GM12878 (cell line): Measurements from ENCODE around the gene TXN2. TPM values are rescaled to one million over a fixed set of nuclear protein-coding genes. Genes with fewer than 3 reads are reported as not detected.

ENCODE experiments used
- ATAC-seq: fragments of 200-7000 bp; cut with Tn5 transposase; 3 replicates; pipeline ENCODE4 v1.9.1; 2020; ENCODE audit warnings: mild to moderate bottlenecking, moderate library complexity
- BruUV-seq: library from RNA; stranded (reverse); fragments of 400-500 nt; replicated peaks from 2 replicates; lab custom pipeline; 2021; lab: Mats Ljungman, UMichigan
- CTCF ChIA-PET: fragments of 300-600 bp; sonication (Branson Sonifier 250); formaldehyde crosslinking; extraction: SDS; loops from one replicate; lab custom pipeline; 2021; ENCODE audit warnings: inconsistent platforms; lab: Yijun Ruan, JAX
- POLR2A ChIA-PET: fragments of 350-600 bp; formaldehyde crosslinking; extraction: SDS; loops from one replicate; lab custom pipeline; 2021; ENCODE audit warnings: inconsistent platforms; lab: Charles Lee
- RAD21 ChIA-PET: fragments of 300-600 bp; sonication (Branson Sonifier 250); formaldehyde crosslinking; loops from one replicate; lab custom pipeline; 2023; ENCODE audit warnings: antibody characterized with exemption; ENCODE audit not compliant: unreplicated experiment; lab: Charles Lee
- SMC1A ChIA-PET: fragments of 300-600 bp; sonication (Branson Sonifier 250); formaldehyde crosslinking; loops from one replicate; lab custom pipeline; 2023; ENCODE audit not compliant: unreplicated experiment, uncharacterized antibody; lab: Charles Lee
- DNase-seq: peaks from one replicate; pipeline ENCODE4 v3.0.0-alpha.2; 2011; ENCODE audit warnings: low read depth, low spot score
- FAIRE-seq: peaks from 3 replicates; lab custom pipeline; 2011; peaks lifted over from hg19 to GRCh38; lab: Jason Lieb, UNC
- H2AFZ ChIP-seq: 2 replicates; pipeline ENCODE4 v1.6.0; 2011; ENCODE audit warnings: low read depth, low read length, control low read depth; ENCODE audit not compliant: control insufficient read depth
- H3K27ac ChIP-seq: 2 replicates; pipeline ENCODE4 v1.5.1; 2011; ENCODE audit warnings: control low read depth; ENCODE audit not compliant: control insufficient read depth, insufficient read depth
- H3K27me3 ChIP-seq, 2 experiments: replicated peaks in 1 of 2; 2 replicates each; pipeline versions ENCODE4 v1.6.0 to v1.6.1; 2011; ENCODE audit warnings: low read length in 1 of 2; ENCODE audit not compliant: control insufficient read depth in 2 of 2, insufficient read depth in 2 of 2
- H3K36me3 ChIP-seq, 2 experiments: 2 replicates each; pipeline ENCODE4 v1.5.1; 2011; ENCODE audit warnings: low read length in 1 of 2; ENCODE audit not compliant: control insufficient read depth in 2 of 2, insufficient read depth in 2 of 2
- H3K4me1 ChIP-seq: 2 replicates; pipeline ENCODE4 v1.6.1; 2011; ENCODE audit warnings: mild to moderate bottlenecking, low read length, moderate library complexity, mixed read lengths; ENCODE audit not compliant: control insufficient read depth, insufficient read depth
- H3K4me2 ChIP-seq: 2 replicates; pipeline ENCODE4 v1.6.0; 2011; ENCODE audit warnings: control low read depth; ENCODE audit not compliant: control insufficient read depth, insufficient read depth
- H3K4me3 ChIP-seq: fragments of 200-600 bp; sonication (generic); 2 replicates; pipeline ENCODE4 v1.5.1; 2016
- H3K79me2 ChIP-seq: 2 replicates; pipeline ENCODE4 v1.6.0; 2011; ENCODE audit warnings: low read length; ENCODE audit not compliant: control insufficient read depth, insufficient read depth
- H3K9ac ChIP-seq: 2 replicates; pipeline ENCODE4 v1.8.0; 2011; ENCODE audit warnings: low read length, control low read depth, mixed read lengths; ENCODE audit not compliant: control insufficient read depth, insufficient read depth
- H3K9me3 ChIP-seq: replicated peaks from 3 replicates; pipeline ENCODE4 v1.5.1; 2011; ENCODE audit warnings: mild to moderate bottlenecking, low read length; ENCODE audit not compliant: control insufficient read depth, insufficient read depth
- H4K20me1 ChIP-seq: 2 replicates; pipeline ENCODE4 v1.6.0; 2011; ENCODE audit not compliant: control insufficient read depth, insufficient read depth
- BRCA1 ChIP-seq: IDR thresholded peaks from 2 replicates; pipeline ENCODE4 v1.6.1; 2011; ENCODE audit warnings: low read depth, low read length, improper control_type of control experiment
- CBX5 ChIP-seq: sonication (generic); IDR thresholded peaks from 2 replicates; pipeline ENCODE4 v1.6.1; 2016; ENCODE audit warnings: low read depth, moderate library complexity, mild to moderate bottlenecking, inconsistent platforms
- CREB1 ChIP-seq: IDR thresholded peaks from 2 replicates; pipeline ENCODE4 v1.6.1; 2012; ENCODE audit warnings: low read depth, mild to moderate bottlenecking, inconsistent platforms
- CUX1 ChIP-seq: IDR thresholded peaks from 2 replicates; pipeline ENCODE4 v1.6.1; 2012; ENCODE audit warnings: improper control_type of control experiment, low read depth, low read length; ENCODE audit not compliant: insufficient replicate concordance
- FOXM1 ChIP-seq: IDR thresholded peaks from 2 replicates; pipeline ENCODE4 v1.6.1; 2012; ENCODE audit warnings: low read depth, mild to moderate bottlenecking, inconsistent platforms, low read length, moderate library complexity
- NFYB ChIP-seq: IDR thresholded peaks from 2 replicates; pipeline ENCODE4 v1.6.1; 2011; ENCODE audit warnings: low read depth, mild to moderate bottlenecking, low read length, improper control_type of control experiment, moderate library complexity; ENCODE audit not compliant: insufficient read depth
- NRF1 ChIP-seq: conservative IDR thresholded peaks from 2 replicates; pipeline ENCODE4 v1.6.1; 2011; ENCODE audit warnings: mild to moderate bottlenecking, low read depth, low read length, improper control_type of control experiment
- RBBP5 ChIP-seq: fragments of 200-600 bp; sonication (generic); conservative IDR thresholded peaks from 2 replicates; pipeline ENCODE4 v1.6.1; 2016
- SMC3 ChIP-seq: IDR thresholded peaks from 2 replicates; pipeline ENCODE4 v1.6.1; 2011; ENCODE audit warnings: low read length, improper control_type of control experiment, borderline replicate concordance
- TCF3 ChIP-seq: IDR thresholded peaks from 2 replicates; pipeline ENCODE4 v1.6.1; 2012; ENCODE audit warnings: low read depth, mild to moderate bottlenecking, low read length, borderline replicate concordance; ENCODE audit not compliant: insufficient read depth
- ZNF384 ChIP-seq: IDR thresholded peaks from 2 replicates; pipeline ENCODE4 v1.6.1; 2012; ENCODE audit warnings: low read depth, mild to moderate bottlenecking, low read length, improper control_type of control experiment, borderline replicate concordance
- WGBS: methylation state at CpG from one replicate; pipeline ENCODE4 v1.1.6; 2016; ENCODE audit warnings: low lambda C conversion rate; ENCODE audit not compliant: insufficient replicate concordance, insufficient coverage; ENCODE audit errors: missing lambda C conversion rate; 5-methylcytosine and 5-hydroxymethylcytosine counted together
- in situ Hi-C: fragments of 300-500 bp; cut with MboI; formaldehyde crosslinking; loops from 9 replicates; pipeline ENCODE4 v1.14.3; 2018; ENCODE audit warnings: mixed read lengths
- intact Hi-C: fragments of 100-400 bp; cut with micrococcal nuclease; formaldehyde crosslinking; loops from one replicate; pipeline ENCODE4 v1.14.2; 2022; ENCODE audit not compliant: unreplicated experiment
- polyA plus RNA-seq, 11 experiments: library from polyadenylated mRNA; depleted of rRNA in 4 of 11; unstranded in 6 of 11; stranded (reverse) in 5 of 11; fragments of >200 nt; fragmentation: Nextera tagmentation in 4 of 11; fragmentation: Illumina TruSeq in 1 of 11; extraction: Ambion mirVana in 4 of 11; extraction: Trizol in 1 of 11; gene quantifications; 1 replicate in 1 of 11; 2 replicates in 10 of 11; pipeline versions ENCODE4 v1.2.1 to v1.2.3, GENCODE V29; 2011 to 2016; ENCODE audit warnings: inconsistent platforms in 2 of 11, missing spikeins in 2 of 11, low read depth in 1 of 11
- total RNA-seq, 4 experiments: library from RNA; depleted of rRNA in 3 of 4; stranded (reverse); fragments of >200 nt in 3 of 4; fragmentation: Illumina TruSeq in 1 of 4; extraction: Trizol in 1 of 4; gene quantifications; 2 replicates each; pipeline versions ENCODE4 v1.2.1 to v1.2.3, GENCODE V29; 2013 to 2021

Gene TXN2
- total and polyA plus RNA-seq, 10 of the 15 experiments (the other 5 are each of a cell fraction or from before 2014, with no cell fraction given): 70.2 to 350 (median 183) TPM

DNA sequence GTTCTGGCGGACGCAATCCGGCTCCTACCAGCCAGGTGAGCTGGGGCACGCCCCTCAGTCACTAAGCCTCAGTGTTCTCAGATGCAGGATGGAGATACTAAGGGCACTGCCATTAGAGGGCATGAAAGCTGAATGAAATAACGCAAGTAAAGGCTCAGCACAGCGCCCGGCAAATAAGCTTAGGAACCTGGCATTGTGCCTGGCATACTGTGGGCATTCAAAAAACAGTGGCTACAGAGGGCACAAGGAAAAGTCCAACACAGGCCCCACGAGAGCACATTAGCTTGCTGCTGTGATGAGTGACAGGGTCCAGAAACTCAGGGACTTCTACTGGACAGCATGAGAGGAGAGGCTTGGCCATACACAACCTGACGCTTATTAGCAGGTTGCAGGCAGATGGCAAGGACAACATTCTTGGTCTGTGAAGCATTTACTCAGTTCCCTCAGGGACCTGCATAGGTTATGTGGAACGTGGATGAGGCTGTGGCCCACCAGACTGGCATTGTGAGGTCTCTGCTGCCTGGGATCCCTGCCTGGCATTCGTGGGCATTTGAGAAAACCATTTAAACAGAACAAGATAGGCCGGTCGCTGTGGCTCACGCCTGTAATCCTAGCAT, 12.2 kb downstream of the TXN2 start:
- 74% methylated on average over 14 of the region's 14 CpGs for WGBS
- no peak for TF ChIP-seq SMC3
- no peak for TF ChIP-seq CREB1
- no peak for TF ChIP-seq TCF3
- TF ChIP-seq RBBP5: no peak
- no peak for TF ChIP-seq BRCA1
- TF ChIP-seq NRF1: no peak
- no peak for TF ChIP-seq FOXM1
- TF ChIP-seq CUX1: no peak
- no peak for TF ChIP-seq ZNF384
- no peak for TF ChIP-seq CBX5
- TF ChIP-seq NFYB: no peak
- Histone ChIP-seq H3K79me2 (no peaks in the 10 kb centered on the region; the same call in 1 of the 2 replicates), H2AFZ (no peak overlapping the region), H3K4me3 (no peak overlapping the region), H3K27ac (no peak overlapping the region), H3K4me1 (peaks cover 4% of the 10 kb centered on the region), H3K9me3 (no peaks in the 10 kb centered on the region), H3K27me3 (no peaks in the 10 kb centered on the region), H3K4me2 (no peak overlapping the region), H4K20me1 (no peaks in the 10 kb centered on the region), H3K36me3 (peaks cover 24% of the 10 kb centered on the region in 2 experiments; a peak in 3 of 4 replicates), H3K9ac (no peak overlapping the region)
- in situ Hi-C loops (loop anchor here (5.0 kb wide), 1 partner anchor 162 kb away; no protein-coding TSS in a partner anchor), intact Hi-C loops (no loop called here)
- ChIA-PET CTCF (interaction anchor here (0.8 to 8.5 kb wide), 15 partner anchors 11 to 274 kb away, joined by 3 to 125 read pairs (median 8); no protein-coding TSS in a partner anchor), POLR2A (no interaction called here), SMC1A (interaction anchor here (1.0 to 4.0 kb wide), 2 partner anchors 168 to 176 kb away, joined by 3 to 70 read pairs; no protein-coding TSS in a partner anchor), RAD21 (interaction anchor here (2.1 to 4.7 kb wide), 2 partner anchors 81 to 168 kb away, joined by 8 to 107 read pairs; partner anchors contain the start of gene MYH9)
- ATAC-seq (no peak), FAIRE-seq (no peak), DNase-seq (no peak)
- BruUV-seq: no TSS peak
